ENCODE data around the gene FHIT.

The FHIT gene

GRCh38 chr3:60202052-60202726, 1049.1 kb downstream of the FHIT start:
- DNase-seq (ENCODE audit: low spot score), result no peak
- in situ Hi-C loops (cut with MboI; ENCODE audit: low sequenced_read_pairs, unreplicated experiment), result no loop called here
- TF ChIP-seq CTCF (IDR thresholded peaks at IDR 0.05; ENCODE audit: borderline replicate concordance, control extremely low read depth, extremely low read depth, insufficient read depth, missing control alignments), result no peak

GRCh38 chr3:60199306-60199705, 1051.9 kb downstream of the FHIT start:
- DNase-seq (ENCODE audit: low spot score), result no peak
- no peak for TF ChIP-seq CTCF (IDR thresholded peaks at IDR 0.05; ENCODE audit: borderline replicate concordance, control extremely low read depth, extremely low read depth, insufficient read depth, missing control alignments)
- in situ Hi-C loops (cut with MboI; ENCODE audit: low sequenced_read_pairs, unreplicated experiment), result no loop called here

GRCh38 chr3:60198179-60198720, 1053.0 kb downstream of the FHIT start:
- no peak for DNase-seq (ENCODE audit: low spot score)
- TF ChIP-seq CTCF (IDR thresholded peaks at IDR 0.05; ENCODE audit: borderline replicate concordance, control extremely low read depth, extremely low read depth, insufficient read depth, missing control alignments), result no peak
- in situ Hi-C loops (cut with MboI; ENCODE audit: low sequenced_read_pairs, unreplicated experiment), result no loop called here

- no peak for DNase-seq (ENCODE audit: low spot score)
These were observed 1058.7 kb downstream of the FHIT start for GRCh38 chr3:60192297-60193114.

GRCh38 chr3:60190073-60190472, 1061.2 kb downstream of the FHIT start:
- TF ChIP-seq CTCF (IDR thresholded peaks at IDR 0.05; ENCODE audit: borderline replicate concordance, control extremely low read depth, extremely low read depth, insufficient read depth, missing control alignments), result no peak
- in situ Hi-C loops (cut with MboI; ENCODE audit: low sequenced_read_pairs, unreplicated experiment), result no loop called here
- DNase-seq (ENCODE audit: low spot score), result peak; percentile 7

More at GRCh38 chr3:60192297-60193114, 1058.7 kb downstream of the FHIT start:
- in situ Hi-C loops (cut with MboI; ENCODE audit: low sequenced_read_pairs, unreplicated experiment), result no loop called here
- no peak for TF ChIP-seq CTCF (IDR thresholded peaks at IDR 0.05; ENCODE audit: borderline replicate concordance, control extremely low read depth, extremely low read depth, insufficient read depth, missing control alignments)

GRCh38 chr3:60189304-60189703, 1061.9 kb downstream of the FHIT start:
- in situ Hi-C loops (cut with MboI; ENCODE audit: low sequenced_read_pairs, unreplicated experiment), result no loop called here
- no peak for TF ChIP-seq CTCF (IDR thresholded peaks at IDR 0.05; ENCODE audit: borderline replicate concordance, control extremely low read depth, extremely low read depth, insufficient read depth, missing control alignments)
- DNase-seq (ENCODE audit: low spot score), result no peak
